Gastrocnemius medialis (tissue), 4 donors: ENCODE results near the gene SDK2.

Experiments used
- CTCF ChIP-seq, 5 experiments: fragments of 450-650 bp in 3 of 5; fragments of 200-600 bp in 2 of 5; sonication (generic) in 2 of 5; IDR thresholded peaks in 4 of 5; conservative IDR thresholded peaks in 1 of 5; 1 replicate in 4 of 5; 2 replicates in 1 of 5; pipeline ENCODE4 v1.5.1; 2016 to 2019; ENCODE audit warnings: antibody characterized with exemption in 5 of 5, mild to moderate bottlenecking in 3 of 5, moderate library complexity in 3 of 5
- POLR2A ChIP-seq, 2 donors: fragments of 450-650 bp; IDR thresholded peaks; one replicate each; pipeline ENCODE4 v1.6.1; 2017; ENCODE audit warnings: antibody characterized with exemption in 2 of 2, mild to moderate bottlenecking in 2 of 2, moderate library complexity in 2 of 2

GRCh38 chr17:73349647-73350046 is 294.6 kb downstream of the SDK2 start:
- TF ChIP-seq CTCF (IDR thresholded peaks at IDR 0.05 in 4 of 5, conservative IDR thresholded peaks at IDR 0.05 in 1 of 5) (no peak), POLR2A (IDR thresholded peaks at IDR 0.05) (no peak)
